MCF 10A (cell line): Measurements from ENCODE around the gene ZNF749. TPM values are rescaled to one million over a fixed set of nuclear protein-coding genes. Genes with fewer than 3 reads are reported as not detected.

Source experiments
- BruUV-seq: library from RNA; stranded (reverse); fragments of 400-500 nt; replicated peaks from 2 replicates; lab custom pipeline; 2021; lab: Mats Ljungman, UMichigan
- CTCF ChIA-PET: fragments of 300-600 bp; sonication (Branson Sonifier 250); formaldehyde crosslinking; extraction: SDS; loops from one replicate; lab custom pipeline; 2021; ENCODE audit warnings: antibody characterized with exemption, inconsistent platforms; lab: Yijun Ruan, JAX
- POLR2A ChIA-PET: fragments of 300-600, 350-650 bp; sonication (Branson Sonifier 250); formaldehyde crosslinking; extraction: SDS; loops from one replicate; lab custom pipeline; 2020; ENCODE audit warnings: antibody characterized with exemption, inconsistent platforms; lab: Yijun Ruan, JAX
- DNase-seq: peaks from one replicate; pipeline ENCODE4 v3.0.0-alpha.2; 2018; ENCODE audit not compliant: unreplicated experiment
- H3K27ac Mint-ChIP-seq: one replicate; pipeline ENCODE4 v1.8.0; 2022; ENCODE audit warnings: mild to moderate bottlenecking, low read depth, mixed read lengths; ENCODE audit not compliant: unreplicated experiment
- H3K27me3 Mint-ChIP-seq: one replicate; pipeline ENCODE4 v1.8.0; 2022; ENCODE audit warnings: mixed read lengths; ENCODE audit not compliant: insufficient read depth, unreplicated experiment
- H3K36me3 Mint-ChIP-seq: one replicate; pipeline ENCODE4 v1.8.0; 2022; ENCODE audit warnings: mild to moderate bottlenecking, moderate library complexity, mixed read lengths; ENCODE audit not compliant: insufficient read depth, unreplicated experiment
- H3K4me1 Mint-ChIP-seq: one replicate; pipeline ENCODE4 v1.8.0; 2022; ENCODE audit warnings: mixed read lengths; ENCODE audit not compliant: insufficient read depth, unreplicated experiment
- H3K4me3 Mint-ChIP-seq: one replicate; pipeline ENCODE4 v1.8.0; 2022; ENCODE audit warnings: mild to moderate bottlenecking, moderate library complexity, mixed read lengths; ENCODE audit not compliant: unreplicated experiment
- H3K9me3 Mint-ChIP-seq: one replicate; pipeline ENCODE4 v1.8.0; 2022; ENCODE audit warnings: mixed read lengths; ENCODE audit not compliant: unreplicated experiment
- intact Hi-C: fragments of 100-400 bp; cut with micrococcal nuclease; formaldehyde crosslinking; loops from 2 replicates; pipeline ENCODE4 v1.14.1; 2022
- total RNA-seq: library from RNA; stranded (reverse); gene quantifications from 2 replicates; pipeline ENCODE4 v1.2.3, GENCODE V29; 2022
- TF ChIP-seq, protein P1 (sequence below): fragments of 200-600 bp; IDR thresholded peaks from one replicate; pipeline ENCODE4 v1.8.0; 2022; ENCODE audit warnings: antibody characterized with exemption, mild to moderate bottlenecking; ENCODE audit not compliant: unreplicated experiment

ZNF749 gene
- total RNA-seq, 1 experiment from 2014 or later = 21.2 TPM

- no peaks in the 10 kb centered on the region for H3K27me3 Mint-ChIP-seq
- peaks cover 14% of the 10 kb centered on the region for H3K4me1 Mint-ChIP-seq
- TF ChIP-seq, protein P1, sequence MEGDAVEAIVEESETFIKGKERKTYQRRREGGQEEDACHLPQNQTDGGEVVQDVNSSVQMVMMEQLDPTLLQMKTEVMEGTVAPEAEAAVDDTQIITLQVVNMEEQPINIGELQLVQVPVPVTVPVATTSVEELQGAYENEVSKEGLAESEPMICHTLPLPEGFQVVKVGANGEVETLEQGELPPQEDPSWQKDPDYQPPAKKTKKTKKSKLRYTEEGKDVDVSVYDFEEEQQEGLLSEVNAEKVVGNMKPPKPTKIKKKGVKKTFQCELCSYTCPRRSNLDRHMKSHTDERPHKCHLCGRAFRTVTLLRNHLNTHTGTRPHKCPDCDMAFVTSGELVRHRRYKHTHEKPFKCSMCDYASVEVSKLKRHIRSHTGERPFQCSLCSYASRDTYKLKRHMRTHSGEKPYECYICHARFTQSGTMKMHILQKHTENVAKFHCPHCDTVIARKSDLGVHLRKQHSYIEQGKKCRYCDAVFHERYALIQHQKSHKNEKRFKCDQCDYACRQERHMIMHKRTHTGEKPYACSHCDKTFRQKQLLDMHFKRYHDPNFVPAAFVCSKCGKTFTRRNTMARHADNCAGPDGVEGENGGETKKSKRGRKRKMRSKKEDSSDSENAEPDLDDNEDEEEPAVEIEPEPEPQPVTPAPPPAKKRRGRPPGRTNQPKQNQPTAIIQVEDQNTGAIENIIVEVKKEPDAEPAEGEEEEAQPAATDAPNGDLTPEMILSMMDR = no peak
- ChIA-PET POLR2A (interaction anchor here (0.9 to 3.5 kb wide), 7 partner anchors 12 to 1109 kb away, joined by 3 to 20 read pairs (median 3); partner anchors contain the start of genes ZBTB45, ZNF543, ZNF548 and ZNF749), CTCF (interaction anchor here (0.6 to 2.2 kb wide), 3 partner anchors 12 to 1009 kb away, joined by 3 to 10 read pairs (median 4); no protein-coding TSS in a partner anchor)
- H3K36me3 Mint-ChIP-seq = peaks cover 30% of the 10 kb centered on the region
- intact Hi-C loops = no loop called here
- peak; percentile 96 for DNase-seq
- H3K27ac Mint-ChIP-seq = peak within 1 kb of the TSS; percentile 86
- H3K4me3 Mint-ChIP-seq = peak within 1 kb of the TSS; percentile 97
- TSS peak; percentile 57 for BruUV-seq
- H3K9me3 Mint-ChIP-seq = peaks cover 12% of the 10 kb centered on the region
Measured at GRCh38 chr19:57410877-57411671, 24.1 kb upstream of the ZNF749 start, which contains the start of gene ZNF17. TSS of gene ZNF17 (plus strand) at chr19:57411161. CDS start at chr19:57413616, 2,455 bp downstream.

- ChIA-PET CTCF (interaction anchor here (0.7 to 2.4 kb wide), 2 partner anchors 13 to 128 kb away, joined by 3 to 7 read pairs; no protein-coding TSS in a partner anchor), POLR2A (no interaction called here)
- Mint-ChIP-seq H3K4me1 (no peaks in the 10 kb centered on the region), H3K9me3 (peaks cover 21% of the 10 kb centered on the region), H3K4me3 (no peak overlapping the region), H3K27ac (no peak overlapping the region), H3K36me3 (peaks cover 55% of the 10 kb centered on the region), H3K27me3 (no peaks in the 10 kb centered on the region)
- no peak for DNase-seq
- intact Hi-C loops = no loop called here
- TF ChIP-seq, protein P1 = no peak
- no TSS peak for BruUV-seq
Measured at GRCh38 chr19:57419439-57419838, 15.7 kb upstream of the ZNF749 start.

GRCh38 chr19:57421037-57421436 lies 14.1 kb upstream of the ZNF749 start:
- Mint-ChIP-seq H3K36me3 (peaks cover 39% of the 10 kb centered on the region), H3K4me1 (no peaks in the 10 kb centered on the region), H3K27me3 (no peaks in the 10 kb centered on the region), H3K9me3 (peaks cover 9% of the 10 kb centered on the region), H3K27ac (no peak overlapping the region), H3K4me3 (no peak overlapping the region)
- intact Hi-C loops = no loop called here
- TF ChIP-seq, protein P1 = no peak
- ChIA-PET POLR2A (no interaction called here), CTCF (no interaction called here)
- no peak for DNase-seq
- TSS peak; percentile 16 for BruUV-seq

- intact Hi-C loops = no loop called here
- peaks cover 28% of the 10 kb centered on the region for H3K36me3 Mint-ChIP-seq
Measured at GRCh38 chr19:57434386-57435061, 601 bp upstream of the ZNF749 start.

More at GRCh38 chr19:57434386-57435061, 601 bp upstream of the ZNF749 start:
- BruUV-seq = TSS peak; percentile 87
- Mint-ChIP-seq H3K27ac (peak overlapping the region; percentile 93), H3K27me3 (no peaks in the 10 kb centered on the region), H3K4me1 (peaks cover 21% of the 10 kb centered on the region), H3K9me3 (peaks cover 19% of the 10 kb centered on the region), H3K4me3 (peak overlapping the region; percentile 99)
- DNase-seq = no peak
- ChIA-PET CTCF (interaction anchor here (1.0 to 1.4 kb wide), 3 partner anchors 12 to 30 kb away, joined by 3 to 9 read pairs (median 5); no protein-coding TSS in a partner anchor), POLR2A (interaction anchor here (0.6 to 2.4 kb wide), 14 partner anchors 8 to 892 kb away, joined by 3 to 20 read pairs (median 4); partner anchors contain the start of genes TRAPPC2B, ZNF17, ZNF264 and ZNF419)
- TF ChIP-seq, protein P1 = no peak
